Fibroblast of the aortic adventitia (primary cell): Measurements from ENCODE around the gene COL4A1. TPM values are rescaled to one million over a fixed set of nuclear protein-coding genes. Genes with fewer than 3 reads are reported as not detected.

Experiments
- DNase-seq: peaks from one replicate; pipeline ENCODE4 v3.0.0-alpha.2; 2010; ENCODE audit warnings: low read depth
- H3K4me3 ChIP-seq: 2 replicates; pipeline ENCODE4 v1.5.1; 2011; ENCODE audit warnings: low read depth, mild to moderate bottlenecking, control low read depth, low read length, moderate library complexity
- total RNA-seq: library from RNA; depleted of rRNA; stranded (reverse); fragments of >200 nt; gene quantifications from 2 replicates; pipeline ENCODE4 v1.2.3, GENCODE V29; 2012; ENCODE audit warnings: low replicate concordance
- TF ChIP-seq, protein P1 (sequence below): IDR thresholded peaks from 2 replicates; pipeline ENCODE4 v1.5.1; 2011; ENCODE audit warnings: mild to moderate bottlenecking, low read length, control low read depth, inconsistent platforms; ENCODE audit not compliant: insufficient read depth

Gene COL4A1
- total RNA-seq, 1 donor: 43.7 TPM

- no peak for DNase-seq
- TF ChIP-seq, protein P1, sequence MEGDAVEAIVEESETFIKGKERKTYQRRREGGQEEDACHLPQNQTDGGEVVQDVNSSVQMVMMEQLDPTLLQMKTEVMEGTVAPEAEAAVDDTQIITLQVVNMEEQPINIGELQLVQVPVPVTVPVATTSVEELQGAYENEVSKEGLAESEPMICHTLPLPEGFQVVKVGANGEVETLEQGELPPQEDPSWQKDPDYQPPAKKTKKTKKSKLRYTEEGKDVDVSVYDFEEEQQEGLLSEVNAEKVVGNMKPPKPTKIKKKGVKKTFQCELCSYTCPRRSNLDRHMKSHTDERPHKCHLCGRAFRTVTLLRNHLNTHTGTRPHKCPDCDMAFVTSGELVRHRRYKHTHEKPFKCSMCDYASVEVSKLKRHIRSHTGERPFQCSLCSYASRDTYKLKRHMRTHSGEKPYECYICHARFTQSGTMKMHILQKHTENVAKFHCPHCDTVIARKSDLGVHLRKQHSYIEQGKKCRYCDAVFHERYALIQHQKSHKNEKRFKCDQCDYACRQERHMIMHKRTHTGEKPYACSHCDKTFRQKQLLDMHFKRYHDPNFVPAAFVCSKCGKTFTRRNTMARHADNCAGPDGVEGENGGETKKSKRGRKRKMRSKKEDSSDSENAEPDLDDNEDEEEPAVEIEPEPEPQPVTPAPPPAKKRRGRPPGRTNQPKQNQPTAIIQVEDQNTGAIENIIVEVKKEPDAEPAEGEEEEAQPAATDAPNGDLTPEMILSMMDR: no peak
- no peak overlapping the region for H3K4me3 ChIP-seq
Observed at GRCh38 chr13:110265341-110265681, 41.6 kb downstream of the COL4A1 start.

- DNase-seq: no peak
- TF ChIP-seq, protein P1: no peak
- H3K4me3 ChIP-seq: no peak overlapping the region
Observed at GRCh38 chr13:110264685-110265275, 42.2 kb downstream of the COL4A1 start.

DNA sequence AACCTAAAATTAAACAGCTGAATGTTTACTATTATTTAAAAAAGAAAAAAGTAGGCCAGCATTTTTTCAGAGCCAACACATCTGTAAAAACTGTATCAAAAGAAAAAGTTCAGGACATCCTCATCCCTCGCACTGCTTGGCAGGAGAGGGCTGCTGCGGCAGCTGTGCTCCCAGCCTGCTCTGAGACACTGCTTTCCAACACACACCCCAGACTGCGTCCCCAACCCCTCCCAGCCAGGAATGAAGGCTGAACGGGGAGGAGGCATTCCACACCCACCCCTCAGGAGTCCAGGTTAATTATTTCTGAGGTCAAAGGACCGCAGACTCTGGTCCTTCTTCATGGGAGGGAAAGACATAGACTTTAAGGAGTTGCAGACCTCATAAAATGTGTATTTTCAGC lies 43.1 kb downstream of the COL4A1 start:
- TF ChIP-seq, protein P1: no peak
- DNase-seq: no peak
- no peak overlapping the region for H3K4me3 ChIP-seq

DNA sequence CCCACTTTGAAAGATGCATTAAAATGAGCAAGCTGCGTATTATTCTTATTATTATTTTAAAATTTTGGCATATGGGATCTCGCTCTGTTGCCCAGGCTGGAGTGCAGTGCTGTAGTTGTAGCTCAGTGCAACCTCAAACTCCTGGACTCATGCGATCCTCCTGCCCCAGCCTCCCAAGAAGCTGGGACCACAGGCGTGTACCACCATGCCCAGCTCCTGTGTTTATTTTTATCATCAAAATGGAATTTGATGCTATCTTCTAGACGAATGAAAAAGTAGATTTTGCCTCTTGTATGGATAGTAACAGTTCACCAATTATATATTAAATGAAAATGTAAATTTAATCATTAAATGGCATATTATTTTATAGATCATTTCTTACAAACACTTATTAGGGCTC lies 43.6 kb downstream of the COL4A1 start:
- H3K4me3 ChIP-seq: no peak overlapping the region
- TF ChIP-seq, protein P1: no peak
- DNase-seq: no peak

DNA sequence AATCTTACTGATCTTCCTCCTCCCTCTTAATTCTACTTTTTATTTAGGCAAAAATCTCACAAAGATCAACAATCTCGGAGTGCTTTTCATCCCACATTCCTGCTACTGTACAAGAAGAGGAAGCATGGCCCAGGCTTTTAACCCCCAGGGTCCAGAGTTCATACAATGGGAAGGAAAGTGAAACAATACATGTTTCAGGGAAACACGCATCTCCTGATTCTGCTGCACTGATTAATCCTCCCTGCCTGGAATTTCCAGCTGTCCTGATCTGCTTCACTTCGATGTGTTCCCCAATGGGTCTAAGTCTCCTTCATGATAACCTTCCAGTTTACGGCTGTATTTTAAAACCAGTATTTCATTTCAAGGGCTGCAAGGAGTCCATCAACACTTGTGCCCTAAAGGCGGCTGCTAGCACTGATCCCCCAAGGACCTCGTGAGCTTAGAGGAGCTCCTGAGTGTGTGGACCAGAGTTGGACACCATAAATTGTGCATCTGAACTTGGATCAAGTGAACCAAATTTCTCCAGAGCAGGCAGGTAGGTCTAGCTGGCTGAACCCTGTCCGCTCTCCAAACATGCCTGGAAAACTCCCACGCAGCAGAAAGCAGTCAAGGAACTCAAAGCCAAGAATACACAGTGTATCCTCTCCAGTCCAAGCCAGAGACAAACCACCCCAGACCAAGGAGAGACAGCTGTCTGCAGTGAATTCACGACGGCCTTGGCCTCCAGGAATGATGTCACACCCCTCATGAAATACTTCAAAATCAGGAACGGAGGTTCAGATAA lies 44.3 kb downstream of the COL4A1 start:
- TF ChIP-seq, protein P1: no peak

GRCh38 chr13:110262082-110262436 lies 44.9 kb downstream of the COL4A1 start:
- no peak overlapping the region for H3K4me3 ChIP-seq
- TF ChIP-seq, protein P1: no peak
- no peak for DNase-seq

More for the DNA sequence above, 44.3 kb downstream of the COL4A1 start:
- H3K4me3 ChIP-seq: no peak overlapping the region
- DNase-seq: no peak
